ENCODE results near the gene SERBP1. TPM values are rescaled to one million over a fixed set of nuclear protein-coding genes. Genes with fewer than 3 reads are reported as not detected.

SERBP1 gene
- total and polyA plus RNA-seq, 7 donors = 112 to 236 (median 201) TPM

DNA sequence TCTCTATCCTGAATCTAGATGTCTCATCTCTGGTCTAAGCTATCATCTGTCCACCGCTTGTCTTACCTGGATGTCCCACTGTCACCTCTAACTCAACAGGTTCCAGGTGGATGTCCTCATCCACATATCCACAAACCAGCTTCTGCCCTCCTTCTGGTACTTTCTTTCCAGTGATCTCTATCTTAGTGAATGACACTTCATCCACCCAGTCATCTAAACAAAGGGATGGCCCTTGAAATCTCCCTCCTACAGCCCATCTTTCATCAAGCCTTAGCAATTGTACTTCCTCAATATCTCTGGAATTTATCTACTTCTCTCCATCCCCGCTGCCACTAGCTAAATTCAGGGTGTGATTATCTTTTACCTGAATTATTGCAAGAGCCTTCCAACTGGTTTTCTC, 33.9 kb upstream of the SERBP1 start:
- TF ChIP-seq POLR2A (IDR thresholded peaks at IDR 0.05) = no peak
- TF ChIP-seq EP300 (IDR thresholded peaks at IDR 0.05) = no peak
- TF ChIP-seq, protein P1, sequence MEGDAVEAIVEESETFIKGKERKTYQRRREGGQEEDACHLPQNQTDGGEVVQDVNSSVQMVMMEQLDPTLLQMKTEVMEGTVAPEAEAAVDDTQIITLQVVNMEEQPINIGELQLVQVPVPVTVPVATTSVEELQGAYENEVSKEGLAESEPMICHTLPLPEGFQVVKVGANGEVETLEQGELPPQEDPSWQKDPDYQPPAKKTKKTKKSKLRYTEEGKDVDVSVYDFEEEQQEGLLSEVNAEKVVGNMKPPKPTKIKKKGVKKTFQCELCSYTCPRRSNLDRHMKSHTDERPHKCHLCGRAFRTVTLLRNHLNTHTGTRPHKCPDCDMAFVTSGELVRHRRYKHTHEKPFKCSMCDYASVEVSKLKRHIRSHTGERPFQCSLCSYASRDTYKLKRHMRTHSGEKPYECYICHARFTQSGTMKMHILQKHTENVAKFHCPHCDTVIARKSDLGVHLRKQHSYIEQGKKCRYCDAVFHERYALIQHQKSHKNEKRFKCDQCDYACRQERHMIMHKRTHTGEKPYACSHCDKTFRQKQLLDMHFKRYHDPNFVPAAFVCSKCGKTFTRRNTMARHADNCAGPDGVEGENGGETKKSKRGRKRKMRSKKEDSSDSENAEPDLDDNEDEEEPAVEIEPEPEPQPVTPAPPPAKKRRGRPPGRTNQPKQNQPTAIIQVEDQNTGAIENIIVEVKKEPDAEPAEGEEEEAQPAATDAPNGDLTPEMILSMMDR (IDR thresholded peaks at IDR 0.05) = no peak
- no peak for TF ChIP-seq POLR2AphosphoS5 (IDR thresholded peaks at IDR 0.05)
- Histone ChIP-seq H3K9me3 (no peaks in the 10 kb centered on the region), H3K27me3 (no peaks in the 10 kb centered on the region), H3K27ac (no peak overlapping the region), H3K4me1 (no peaks in the 10 kb centered on the region), H3K4me3 (no peak overlapping the region), H3K36me3 (no peaks in the 10 kb centered on the region)
- WGBS, 2 donors = 95 to 98% methylated on average over 2 of the region's 2 CpGs
- no peak for DNase-seq
- intact Hi-C loops (cut with DNase I) = no loop called here

DNA sequence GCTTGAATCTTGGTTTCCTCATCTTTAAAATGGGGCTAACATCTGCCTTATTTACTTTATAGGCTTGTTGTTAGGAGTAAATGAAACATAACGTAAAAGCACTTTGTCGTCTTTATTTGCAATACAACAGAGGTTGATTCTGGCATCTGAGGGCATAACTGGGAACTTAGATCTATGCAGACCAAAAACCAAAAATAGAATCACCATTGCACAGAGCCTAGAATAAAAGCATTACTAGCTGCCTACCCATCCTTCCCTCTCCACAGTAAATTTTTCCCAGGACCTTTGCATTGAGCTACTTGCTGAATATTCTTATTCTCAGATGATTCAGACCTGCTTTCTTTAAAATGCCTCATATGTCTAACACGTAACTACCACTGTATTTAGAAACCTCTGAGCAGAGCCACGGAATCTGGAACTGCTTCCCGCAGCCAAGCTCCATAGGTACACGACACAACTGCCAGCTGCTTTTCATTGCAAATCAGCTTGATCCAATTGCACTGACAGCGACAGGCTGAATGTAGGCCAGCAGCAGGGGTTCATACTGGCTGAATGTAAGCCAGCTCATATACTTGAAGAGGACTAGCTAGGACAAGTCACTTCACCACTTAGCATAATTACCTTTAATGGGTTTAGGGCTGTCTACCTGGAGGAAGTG, 33.2 kb upstream of the SERBP1 start:
- WGBS, 2 donors = 88 to 90% methylated on average over 7 of the region's 7 CpGs
- Histone ChIP-seq H3K36me3 (no peaks in the 10 kb centered on the region), H3K9me3 (no peaks in the 10 kb centered on the region), H3K4me1 (no peaks in the 10 kb centered on the region), H3K4me3 (no peak overlapping the region), H3K27me3 (no peaks in the 10 kb centered on the region), H3K27ac (no peak overlapping the region)
- TF ChIP-seq POLR2AphosphoS5 (IDR thresholded peaks at IDR 0.05) (no peak), POLR2A (IDR thresholded peaks at IDR 0.05) (no peak), EP300 (IDR thresholded peaks at IDR 0.05) (no peak)
- TF ChIP-seq, protein P1 (IDR thresholded peaks at IDR 0.05) = no peak
- no peak for DNase-seq
- intact Hi-C loops (cut with DNase I) = no loop called here

DNA sequence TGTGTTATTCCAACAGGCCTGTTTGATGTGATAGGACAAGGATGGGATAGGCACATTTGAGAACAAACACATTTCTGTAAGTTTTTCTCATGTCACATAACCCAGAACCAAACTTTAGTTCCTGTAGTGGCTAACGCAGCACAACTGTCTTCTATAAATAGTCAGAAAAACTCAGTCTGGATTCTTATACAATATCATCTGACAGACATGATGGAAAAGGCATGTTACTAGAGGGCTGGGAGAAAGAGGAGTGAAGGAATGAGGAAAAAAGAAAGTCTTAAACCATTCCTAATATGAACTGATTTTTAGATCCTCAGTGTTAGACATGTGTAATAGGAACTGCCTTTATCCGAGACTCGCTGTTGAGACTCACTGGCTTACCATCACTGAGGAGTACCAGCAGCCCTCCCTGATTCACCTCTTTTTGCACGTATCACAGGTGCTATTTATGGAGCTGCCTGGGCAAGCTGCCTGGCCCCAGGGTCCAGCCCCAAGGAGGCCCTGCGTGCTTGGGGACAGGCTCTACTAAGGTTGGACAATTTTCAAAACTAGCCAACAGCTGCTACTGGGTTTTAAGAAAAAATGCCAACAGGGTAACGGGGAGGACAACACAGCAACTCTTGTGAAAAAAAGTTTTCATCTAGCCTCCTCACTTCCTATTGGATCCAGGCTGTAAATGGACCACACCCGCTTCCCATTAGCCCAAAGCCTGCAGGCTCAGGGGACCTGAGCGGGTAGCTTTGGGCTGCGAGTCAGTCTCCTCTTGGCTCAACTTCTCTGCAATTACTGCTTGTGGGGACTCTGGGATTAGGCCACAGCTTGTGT, 30.7 kb upstream of the SERBP1 start:
- DNase-seq = no peak
- TF ChIP-seq, protein P1 (IDR thresholded peaks at IDR 0.05) = no peak
- TF ChIP-seq POLR2AphosphoS5 (IDR thresholded peaks at IDR 0.05) (no peak), EP300 (IDR thresholded peaks at IDR 0.05) (no peak), POLR2A (IDR thresholded peaks at IDR 0.05) (no peak)
- Histone ChIP-seq H3K9me3 (no peaks in the 10 kb centered on the region), H3K4me3 (no peak overlapping the region), H3K27ac (no peak overlapping the region), H3K4me1 (no peaks in the 10 kb centered on the region), H3K27me3 (no peaks in the 10 kb centered on the region), H3K36me3 (no peaks in the 10 kb centered on the region)
- WGBS, 2 donors = 74 to 84% methylated on average over 9 of the region's 9 CpGs
- intact Hi-C loops (cut with DNase I) = no loop called here

DNA sequence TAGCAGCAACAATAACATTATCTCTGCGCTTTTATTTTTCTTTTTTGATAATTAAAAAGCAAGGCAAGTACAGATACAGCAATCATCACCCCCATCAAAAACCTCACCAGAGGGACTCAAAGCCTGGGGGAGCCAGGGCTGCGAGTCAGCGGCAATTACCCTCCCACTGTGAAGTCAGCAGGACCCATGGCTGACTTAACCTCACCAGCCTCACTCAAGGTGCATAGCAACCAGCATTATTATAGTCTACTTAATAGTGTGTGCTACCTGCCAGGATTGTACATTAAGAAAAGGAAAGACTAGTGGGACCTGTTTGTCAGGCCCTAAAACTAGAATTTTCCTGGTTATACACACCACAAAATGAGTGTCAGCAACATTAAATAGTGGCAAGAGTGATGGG, 28.9 kb upstream of the SERBP1 start:
- H3K4me3 ChIP-seq = no peak overlapping the region
- TF ChIP-seq EP300 (IDR thresholded peaks at IDR 0.05) = no peak
- no peaks in the 10 kb centered on the region for H3K9me3 ChIP-seq
- DNase-seq = no peak
- no peaks in the 10 kb centered on the region for H3K4me1 ChIP-seq
- 95 to 96% methylated on average over 3 of the region's 3 CpGs for WGBS, 2 donors
- H3K27ac ChIP-seq = no peak overlapping the region
- intact Hi-C loops (cut with DNase I) = no loop called here
- no peaks in the 10 kb centered on the region for H3K27me3 ChIP-seq
- H3K36me3 ChIP-seq = no peaks in the 10 kb centered on the region

DNA sequence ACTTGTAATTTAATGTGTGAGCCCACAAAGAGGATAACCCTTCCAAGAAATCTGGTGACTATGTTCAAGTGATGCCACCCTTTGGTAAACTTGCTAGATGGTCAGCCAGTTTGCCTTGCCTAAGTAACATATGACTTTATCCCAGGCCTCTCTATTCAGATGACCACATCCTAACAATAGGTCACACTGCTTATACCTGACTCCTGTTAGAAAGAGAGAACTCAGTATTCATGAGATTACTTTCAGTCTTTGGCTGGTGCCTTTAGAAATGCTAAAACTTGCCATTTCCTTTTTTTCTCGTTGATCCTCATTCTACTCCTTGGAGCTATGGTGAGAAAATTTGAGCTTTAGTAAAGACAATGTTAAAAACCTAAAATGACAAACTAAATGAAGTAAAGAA, 28.5 kb upstream of the SERBP1 start:
- H3K27me3 ChIP-seq = no peaks in the 10 kb centered on the region
- DNase-seq = no peak
- WGBS, 2 donors = 85 to 88% methylated on average over 1 of the region's 1 CpG
- TF ChIP-seq POLR2A (IDR thresholded peaks at IDR 0.05) (no peak), POLR2AphosphoS5 (IDR thresholded peaks at IDR 0.05) (no peak), EP300 (IDR thresholded peaks at IDR 0.05) (no peak)
- TF ChIP-seq, protein P1 (IDR thresholded peaks at IDR 0.05) = no peak
- no peak overlapping the region for H3K4me3 ChIP-seq
- no peaks in the 10 kb centered on the region for H3K9me3 ChIP-seq
- no peak overlapping the region for H3K27ac ChIP-seq
- H3K36me3 ChIP-seq = no peaks in the 10 kb centered on the region
- intact Hi-C loops (cut with DNase I) = no loop called here
- no peaks in the 10 kb centered on the region for H3K4me1 ChIP-seq
